Measurements from ENCODE around the gene PLXNA1. TPM values are rescaled to one million over a fixed set of nuclear protein-coding genes. Genes with fewer than 3 reads are reported as not detected.
A peak's percentile ranks its signal among the peaks of the same experiment; 100 is the strongest.

Gene PLXNA1
- total RNA-seq, 1 donor from 2014 or later, result 34.7 TPM

DNA sequence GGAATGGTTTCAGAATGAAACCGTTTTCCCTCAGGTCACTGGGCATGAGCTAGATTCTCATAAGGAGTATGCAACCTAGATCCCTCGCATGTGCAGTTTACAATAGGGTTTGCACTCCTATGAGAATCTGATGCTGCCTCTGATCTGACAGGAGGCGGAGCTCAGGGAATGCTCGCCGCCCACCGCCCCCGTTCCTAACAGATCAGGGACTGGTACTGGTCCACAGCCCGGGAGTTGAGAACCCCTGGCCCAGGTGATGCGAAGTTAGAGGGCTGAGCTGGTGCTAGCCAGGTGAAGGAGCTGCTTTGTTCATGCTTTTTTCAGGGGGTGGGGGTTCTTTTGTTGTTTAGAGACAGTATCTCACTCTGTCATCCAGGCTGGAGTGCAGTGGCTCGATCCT, 15.5 kb upstream of the PLXNA1 start:
- Histone ChIP-seq H3K27me3 (no peaks in the 10 kb centered on the region), H3K36me3 (no peaks in the 10 kb centered on the region), H3K4me1 (peaks cover 21% of the 10 kb centered on the region), H3K4me2 (no peak overlapping the region), H2AFZ (replicated peaks) (no peak overlapping the region), H4K20me1 (ENCODE audit: low read depth) (no peaks in the 10 kb centered on the region), H3K4me3 (no peak overlapping the region), H3K27ac (no peak overlapping the region), H3K79me2 (ENCODE audit: low read depth) (no peaks in the 10 kb centered on the region), H3K9me3 (ENCODE audit: low read depth) (no peaks in the 10 kb centered on the region), H3F3A (ENCODE audit: low read depth) (no peaks in the 10 kb centered on the region), H3K9ac (no peak overlapping the region)
- TF ChIP-seq EZH2 (IDR thresholded peaks at IDR 0.05) (no peak), CTCF (IDR thresholded peaks at IDR 0.05) (no peak), EZH2phosphoT487 (IDR thresholded peaks at IDR 0.05) (no peak)
- no peak for DNase-seq (ENCODE audit: low spot score)
- Mint-ChIP-seq H3K27ac (no peak overlapping the region), H3K9me3 (no peaks in the 10 kb centered on the region), H3K36me3 (no peaks in the 10 kb centered on the region), H3K4me1 (peaks cover 26% of the 10 kb centered on the region), H3K27me3 (ENCODE audit: insufficient read depth, low read depth) (no peaks in the 10 kb centered on the region), H3K4me3 (no peak overlapping the region)

- no peaks in the 10 kb centered on the region for H4K20me1 ChIP-seq (ENCODE audit: low read depth)
- peaks cover 21% of the 10 kb centered on the region for H3K4me1 ChIP-seq
- no peaks in the 10 kb centered on the region for H3K27me3 ChIP-seq
- H3K4me3 Mint-ChIP-seq, result no peak overlapping the region
- H3K79me2 ChIP-seq (ENCODE audit: low read depth), result no peaks in the 10 kb centered on the region
- no peaks in the 10 kb centered on the region for H3K9me3 Mint-ChIP-seq
- H3K27me3 Mint-ChIP-seq (ENCODE audit: insufficient read depth, low read depth), result no peaks in the 10 kb centered on the region
- no peak for TF ChIP-seq EZH2phosphoT487 (IDR thresholded peaks at IDR 0.05)
- no peak for TF ChIP-seq EZH2 (IDR thresholded peaks at IDR 0.05)
- no peak for TF ChIP-seq CTCF (IDR thresholded peaks at IDR 0.05)
- no peak overlapping the region for H3K4me3 ChIP-seq
- no peak overlapping the region for H2AFZ ChIP-seq (replicated peaks)
- H3K4me2 ChIP-seq, result no peak overlapping the region
- peaks cover 26% of the 10 kb centered on the region for H3K4me1 Mint-ChIP-seq
- no peaks in the 10 kb centered on the region for H3K36me3 ChIP-seq
- no peak overlapping the region for H3K27ac ChIP-seq
- H3K36me3 Mint-ChIP-seq, result no peaks in the 10 kb centered on the region
- H3F3A ChIP-seq (ENCODE audit: low read depth), result no peaks in the 10 kb centered on the region
- no peaks in the 10 kb centered on the region for H3K9me3 ChIP-seq (ENCODE audit: low read depth)
- peak overlapping the region; percentile 80 for H3K27ac Mint-ChIP-seq
- H3K9ac ChIP-seq, result no peak overlapping the region
- no peak for DNase-seq (ENCODE audit: low spot score)
Observed at GRCh38 chr3:126968391-126969390, 14.2 kb upstream of the PLXNA1 start.

GRCh38 chr3:126969586-126969985, 13.3 kb upstream of the PLXNA1 start:
- Histone ChIP-seq H3K9ac (no peak overlapping the region), H3K9me3 (ENCODE audit: low read depth) (no peaks in the 10 kb centered on the region), H3K36me3 (no peaks in the 10 kb centered on the region), H2AFZ (replicated peaks) (no peak overlapping the region), H3K27ac (no peak overlapping the region), H3K4me3 (no peak overlapping the region), H3K79me2 (ENCODE audit: low read depth) (no peaks in the 10 kb centered on the region), H4K20me1 (ENCODE audit: low read depth) (no peaks in the 10 kb centered on the region), H3F3A (ENCODE audit: low read depth) (no peaks in the 10 kb centered on the region), H3K4me2 (no peak overlapping the region), H3K4me1 (peaks cover 21% of the 10 kb centered on the region), H3K27me3 (no peaks in the 10 kb centered on the region)
- Mint-ChIP-seq H3K27me3 (ENCODE audit: insufficient read depth, low read depth) (no peaks in the 10 kb centered on the region), H3K9me3 (peaks cover 6% of the 10 kb centered on the region), H3K4me3 (no peak overlapping the region), H3K36me3 (no peaks in the 10 kb centered on the region), H3K4me1 (peaks cover 26% of the 10 kb centered on the region), H3K27ac (peak overlapping the region; percentile 39)
- DNase-seq (ENCODE audit: low spot score), result no peak
- no peak for TF ChIP-seq EZH2phosphoT487 (IDR thresholded peaks at IDR 0.05)
- no peak for TF ChIP-seq EZH2 (IDR thresholded peaks at IDR 0.05)
- TF ChIP-seq CTCF (IDR thresholded peaks at IDR 0.05), result no peak

Data from neural progenitor cell (in vitro differentiated cells).